Esophagus squamous epithelium (tissue), 4 donors: ENCODE data around the gene THADA.

Experiments used
- CTCF ChIP-seq, 6 experiments: fragments of 450-650 bp in 4 of 6; fragments of 200-600 bp in 2 of 6; sonication (generic) in 2 of 6; IDR thresholded peaks; one replicate each; pipeline ENCODE4 v1.5.1; 2016 to 2019; ENCODE audit warnings: antibody characterized with exemption in 6 of 6, mild to moderate bottlenecking in 4 of 6, moderate library complexity in 4 of 6
- POLR2A ChIP-seq, 4 donors: fragments of 450-650 bp; IDR thresholded peaks; one replicate each; pipeline ENCODE4 v1.6.1; 2017; ENCODE audit warnings: antibody characterized with exemption in 4 of 4, mild to moderate bottlenecking in 4 of 4, moderate library complexity in 3 of 4

DNA sequence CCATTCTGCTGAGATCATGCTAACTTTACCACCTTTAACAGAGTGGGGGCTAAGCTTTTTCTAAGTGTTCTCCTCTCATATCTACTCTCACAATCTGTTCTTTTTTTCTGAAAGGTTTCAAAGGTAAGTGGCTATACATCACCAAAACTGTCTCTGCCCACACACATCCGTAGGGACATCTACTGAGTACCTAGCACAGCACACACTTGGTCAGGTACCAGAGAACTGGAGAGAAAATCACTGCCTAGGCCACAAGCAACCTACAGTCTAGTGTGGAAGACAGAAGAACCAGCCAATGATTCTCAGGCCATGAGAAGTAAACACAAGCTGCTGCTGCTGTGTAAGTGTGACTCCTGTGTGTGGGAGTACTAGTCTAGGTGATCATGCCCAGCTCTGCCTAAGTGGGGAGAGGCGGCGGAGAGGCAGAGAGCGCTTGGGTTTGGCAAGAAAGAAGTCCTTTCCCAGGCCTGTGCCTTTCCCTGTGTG, 193.3 kb downstream of the THADA start:
- TF ChIP-seq CTCF (IDR thresholded peaks at IDR 0.05) (no peak), POLR2A (IDR thresholded peaks at IDR 0.05) (no peak)
